KMS-11 (cell line): ENCODE data around the gene C4orf17.

Source experiments
- H2AFZ ChIP-seq: fragments of 200-600 bp; sonication (generic); 2 replicates; pipeline ENCODE4 v1.6.1; 2016; ENCODE audit warnings: antibody characterized with exemption, mixed run types, low read depth
- H3K27ac ChIP-seq: fragments of 200-600 bp; sonication (generic); 2 replicates; pipeline ENCODE4 v1.6.1; 2016; ENCODE audit warnings: mild to moderate bottlenecking, mixed run types
- H3K27me3 ChIP-seq: fragments of 200-600 bp; sonication (generic); 2 replicates; pipeline ENCODE4 v1.6.1; 2017; ENCODE audit warnings: mild to moderate bottlenecking, low read depth, mixed run types, moderate library complexity; ENCODE audit not compliant: insufficient read depth
- H3K36me3 ChIP-seq: fragments of 200-600 bp; sonication (generic); 2 replicates; pipeline ENCODE4 v1.6.1; 2017; ENCODE audit warnings: mild to moderate bottlenecking, mixed run types; ENCODE audit not compliant: insufficient read depth
- H3K4me1 ChIP-seq: fragments of 200-600 bp; sonication (generic); 2 replicates; pipeline ENCODE4 v1.6.1; 2016; ENCODE audit warnings: mild to moderate bottlenecking, low read depth, mixed run types; ENCODE audit not compliant: poor library complexity, severe bottlenecking
- H3K4me2 ChIP-seq: fragments of 200-600 bp; sonication (generic); 2 replicates; pipeline ENCODE4 v1.7.0; 2016; ENCODE audit warnings: mild to moderate bottlenecking, mixed run types
- H3K4me3 ChIP-seq: fragments of 200-600 bp; sonication (generic); IDR thresholded peaks from 2 replicates; pipeline ENCODE4 v1.6.1; 2017; ENCODE audit warnings: low read depth, low read length, mixed read lengths; ENCODE audit not compliant: insufficient read depth
- H3K79me2 ChIP-seq: fragments of 200-600 bp; sonication (generic); 2 replicates; pipeline ENCODE4 v1.6.1; 2016; ENCODE audit warnings: low read depth, mixed run types; ENCODE audit not compliant: insufficient read depth
- H3K9ac ChIP-seq: fragments of 200-600 bp; sonication (generic); 2 replicates; pipeline ENCODE4 v1.6.1; 2016; ENCODE audit warnings: mild to moderate bottlenecking, mixed run types
- H4K20me1 ChIP-seq: fragments of 200-600 bp; sonication (generic); 2 replicates; pipeline ENCODE4 v1.6.1; 2016; ENCODE audit warnings: mild to moderate bottlenecking, mixed run types; ENCODE audit not compliant: insufficient read depth
- TF ChIP-seq, protein P1 (sequence below): fragments of 200-600 bp; sonication (generic); conservative IDR thresholded peaks from 2 replicates; pipeline ENCODE4 v1.6.1; 2017; ENCODE audit warnings: low read depth, mild to moderate bottlenecking, antibody characterized with exemption, low read length, moderate library complexity, mixed read lengths

Gene C4orf17

DNA sequence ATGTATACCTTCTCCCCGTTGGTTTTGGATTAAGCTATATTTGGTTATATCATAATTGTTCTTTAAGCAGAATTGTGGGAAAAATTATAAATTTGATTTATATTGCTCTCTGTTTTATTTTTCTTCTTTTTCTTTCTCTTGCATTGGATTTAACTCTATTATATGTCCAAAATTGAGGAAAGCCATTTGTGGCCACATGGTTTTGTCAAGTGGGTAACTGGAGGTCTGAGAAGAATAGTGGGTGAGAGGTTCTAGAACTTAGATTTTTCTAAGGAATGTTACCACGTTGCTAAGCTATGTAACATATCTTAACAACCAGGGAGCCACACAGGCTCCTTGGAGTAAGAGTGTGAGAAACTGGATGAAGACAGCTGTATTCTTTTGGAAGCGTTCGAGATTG lies at the start of gene C4orf17:
Gene C4orf17, plus strand, starts transcription at position 301 of the 400 bp plus-strand sequence. CDS start 2,061 bp downstream, outside the sequence.
- no peak within 1 kb of the TSS for H3K27ac ChIP-seq
- H3K79me2 ChIP-seq: no peaks in the 10 kb centered on the region
- no peaks in the 10 kb centered on the region for H3K4me1 ChIP-seq
- no peak within 1 kb of the TSS for H2AFZ ChIP-seq
- H3K27me3 ChIP-seq: no peaks in the 10 kb centered on the region
- H3K4me2 ChIP-seq: no peak within 1 kb of the TSS
- no peaks in the 10 kb centered on the region for H4K20me1 ChIP-seq
- TF ChIP-seq, protein P1, sequence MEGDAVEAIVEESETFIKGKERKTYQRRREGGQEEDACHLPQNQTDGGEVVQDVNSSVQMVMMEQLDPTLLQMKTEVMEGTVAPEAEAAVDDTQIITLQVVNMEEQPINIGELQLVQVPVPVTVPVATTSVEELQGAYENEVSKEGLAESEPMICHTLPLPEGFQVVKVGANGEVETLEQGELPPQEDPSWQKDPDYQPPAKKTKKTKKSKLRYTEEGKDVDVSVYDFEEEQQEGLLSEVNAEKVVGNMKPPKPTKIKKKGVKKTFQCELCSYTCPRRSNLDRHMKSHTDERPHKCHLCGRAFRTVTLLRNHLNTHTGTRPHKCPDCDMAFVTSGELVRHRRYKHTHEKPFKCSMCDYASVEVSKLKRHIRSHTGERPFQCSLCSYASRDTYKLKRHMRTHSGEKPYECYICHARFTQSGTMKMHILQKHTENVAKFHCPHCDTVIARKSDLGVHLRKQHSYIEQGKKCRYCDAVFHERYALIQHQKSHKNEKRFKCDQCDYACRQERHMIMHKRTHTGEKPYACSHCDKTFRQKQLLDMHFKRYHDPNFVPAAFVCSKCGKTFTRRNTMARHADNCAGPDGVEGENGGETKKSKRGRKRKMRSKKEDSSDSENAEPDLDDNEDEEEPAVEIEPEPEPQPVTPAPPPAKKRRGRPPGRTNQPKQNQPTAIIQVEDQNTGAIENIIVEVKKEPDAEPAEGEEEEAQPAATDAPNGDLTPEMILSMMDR: no peak
- H3K36me3 ChIP-seq: no peaks in the 10 kb centered on the region
- no peak within 1 kb of the TSS for H3K4me3 ChIP-seq
- H3K9ac ChIP-seq: no peak within 1 kb of the TSS

DNA sequence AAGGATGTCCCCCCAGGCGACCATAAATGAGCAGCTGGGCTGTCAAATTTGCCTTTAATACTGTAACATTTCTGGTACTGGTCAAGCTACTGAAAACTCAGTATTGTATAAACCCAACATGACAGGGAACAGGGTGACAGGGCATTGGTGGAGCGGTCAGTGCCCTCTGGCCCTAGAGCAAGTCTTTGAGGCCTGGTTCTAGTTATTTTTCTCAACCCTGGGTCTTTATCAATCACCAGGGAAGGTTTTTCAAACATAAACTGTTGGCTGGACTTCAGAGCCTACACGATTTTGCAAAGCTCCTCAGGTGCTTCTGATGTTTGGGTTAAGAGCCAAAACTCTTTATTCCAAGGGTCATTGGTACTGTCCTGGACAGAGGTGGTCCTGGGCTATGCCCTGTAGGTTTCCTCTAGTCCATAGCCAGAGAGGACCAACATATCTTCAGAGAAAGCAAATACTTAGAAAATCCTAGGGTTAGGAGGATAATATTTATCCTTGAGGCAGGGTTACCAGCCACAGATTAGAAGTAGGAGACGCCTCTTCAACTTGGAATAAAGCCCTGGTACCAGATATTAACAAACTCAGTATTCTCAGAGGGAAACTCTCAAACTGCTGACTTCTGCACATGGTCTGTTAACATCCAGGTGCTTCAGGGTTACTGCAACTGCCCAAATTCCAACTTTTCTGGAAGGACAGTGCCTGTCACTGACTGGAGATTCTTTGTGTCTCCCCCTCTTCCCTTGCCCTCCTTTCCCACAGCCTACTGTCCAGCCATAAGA lies 49.0 kb upstream of the C4orf17 start:
- Histone ChIP-seq H3K79me2 (no peaks in the 10 kb centered on the region), H3K27ac (no peak overlapping the region), H2AFZ (no peak overlapping the region), H3K27me3 (no peaks in the 10 kb centered on the region), H3K9ac (no peak overlapping the region), H3K36me3 (no peaks in the 10 kb centered on the region), H3K4me3 (no peak overlapping the region), H3K4me1 (no peaks in the 10 kb centered on the region), H3K4me2 (no peak overlapping the region), H4K20me1 (no peaks in the 10 kb centered on the region)
- TF ChIP-seq, protein P1: no peak

DNA sequence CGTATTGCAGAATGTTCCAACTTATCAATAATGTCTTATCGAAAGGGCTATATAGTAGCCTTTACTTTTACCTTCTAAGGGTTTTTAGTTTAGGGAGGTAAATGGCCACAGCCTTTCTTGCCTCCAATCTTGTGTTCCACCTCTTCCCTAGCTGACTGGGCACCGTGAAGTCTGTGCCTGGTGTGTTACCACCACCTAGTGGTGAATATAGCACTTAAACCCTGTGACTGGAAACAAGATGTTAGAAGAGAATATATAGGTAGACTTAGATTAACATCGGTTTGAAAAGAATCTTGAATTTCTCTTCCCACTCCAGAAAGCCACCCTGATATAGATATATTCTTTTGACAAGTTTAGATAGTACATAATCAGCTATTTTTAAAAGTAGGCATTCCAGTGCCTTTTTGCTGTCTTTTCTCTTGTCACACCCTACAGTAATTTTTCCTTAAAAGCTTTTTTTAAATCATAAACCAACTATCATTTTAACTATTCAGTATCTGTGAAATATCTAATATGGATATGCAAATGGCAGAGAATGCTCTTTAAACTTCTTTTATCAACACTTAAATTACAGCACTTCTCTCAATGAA lies 47.9 kb upstream of the C4orf17 start:
- Histone ChIP-seq H2AFZ (no peak overlapping the region), H3K27ac (no peak overlapping the region), H3K9ac (no peak overlapping the region), H4K20me1 (no peaks in the 10 kb centered on the region), H3K4me1 (no peaks in the 10 kb centered on the region), H3K4me3 (no peak overlapping the region), H3K4me2 (no peak overlapping the region), H3K36me3 (no peaks in the 10 kb centered on the region), H3K79me2 (no peaks in the 10 kb centered on the region), H3K27me3 (no peaks in the 10 kb centered on the region)
- TF ChIP-seq, protein P1: peak; percentile 95

DNA sequence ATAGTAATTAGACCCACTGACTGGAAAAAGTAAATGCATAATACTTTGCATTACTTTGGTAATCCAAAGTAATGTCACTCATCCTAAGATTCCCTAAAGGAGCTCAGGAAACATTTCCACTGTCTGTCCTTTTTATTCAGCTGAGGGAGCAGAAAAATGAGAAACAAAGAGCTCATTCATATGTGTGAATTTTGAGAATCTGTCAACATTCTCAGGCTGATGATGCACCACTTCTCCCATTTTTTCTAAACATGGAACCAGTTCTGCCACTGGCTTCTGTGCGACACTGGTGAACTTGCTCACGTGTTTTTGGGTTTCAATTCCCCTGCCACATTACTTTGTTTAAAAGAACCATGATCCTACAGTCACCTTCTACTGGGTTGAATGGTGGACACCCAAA lies 47.3 kb upstream of the C4orf17 start:
- Histone ChIP-seq H3K79me2 (no peaks in the 10 kb centered on the region), H3K27ac (no peak overlapping the region), H3K4me1 (no peaks in the 10 kb centered on the region), H3K4me2 (no peak overlapping the region), H3K9ac (no peak overlapping the region), H3K4me3 (no peak overlapping the region), H4K20me1 (no peaks in the 10 kb centered on the region), H2AFZ (no peak overlapping the region), H3K36me3 (no peaks in the 10 kb centered on the region), H3K27me3 (no peaks in the 10 kb centered on the region)
- TF ChIP-seq, protein P1: no peak
